HuH-7 (cell line): ENCODE measurements around the gene RASGRP2.

Source experiments
- DNase-seq: peaks from one replicate; pipeline ENCODE4 v3.0.0; 2011; ENCODE audit warnings: low spot score

The RASGRP2 gene

DNA sequence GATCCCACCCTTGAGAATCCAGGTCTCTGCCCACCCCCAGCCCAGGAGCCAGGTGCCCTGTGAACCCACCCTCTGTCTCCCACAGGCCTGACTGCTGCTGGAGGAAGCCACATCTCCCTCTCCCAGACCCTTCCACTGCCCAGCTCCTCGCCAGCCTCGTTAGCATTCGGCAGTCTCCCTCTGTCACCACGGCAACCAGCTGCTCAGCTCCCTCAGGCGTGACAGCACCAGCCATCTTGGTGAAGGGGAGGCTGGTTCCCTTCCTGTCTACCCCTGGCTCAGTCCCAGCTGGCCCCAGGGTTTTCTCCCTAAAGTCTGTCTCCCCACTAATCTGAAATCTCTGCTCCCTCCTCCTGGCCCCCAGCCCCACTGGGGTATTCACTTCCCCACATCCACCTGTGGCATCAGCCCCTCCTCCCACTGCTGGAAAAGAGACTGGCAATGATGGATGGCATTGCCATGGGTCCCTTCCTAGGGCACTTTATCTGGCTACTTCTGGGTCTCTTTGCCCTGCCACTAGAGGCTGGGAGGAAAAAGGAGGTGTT lies 49.0 kb downstream of the RASGRP2 start:
- no peak for DNase-seq

DNA sequence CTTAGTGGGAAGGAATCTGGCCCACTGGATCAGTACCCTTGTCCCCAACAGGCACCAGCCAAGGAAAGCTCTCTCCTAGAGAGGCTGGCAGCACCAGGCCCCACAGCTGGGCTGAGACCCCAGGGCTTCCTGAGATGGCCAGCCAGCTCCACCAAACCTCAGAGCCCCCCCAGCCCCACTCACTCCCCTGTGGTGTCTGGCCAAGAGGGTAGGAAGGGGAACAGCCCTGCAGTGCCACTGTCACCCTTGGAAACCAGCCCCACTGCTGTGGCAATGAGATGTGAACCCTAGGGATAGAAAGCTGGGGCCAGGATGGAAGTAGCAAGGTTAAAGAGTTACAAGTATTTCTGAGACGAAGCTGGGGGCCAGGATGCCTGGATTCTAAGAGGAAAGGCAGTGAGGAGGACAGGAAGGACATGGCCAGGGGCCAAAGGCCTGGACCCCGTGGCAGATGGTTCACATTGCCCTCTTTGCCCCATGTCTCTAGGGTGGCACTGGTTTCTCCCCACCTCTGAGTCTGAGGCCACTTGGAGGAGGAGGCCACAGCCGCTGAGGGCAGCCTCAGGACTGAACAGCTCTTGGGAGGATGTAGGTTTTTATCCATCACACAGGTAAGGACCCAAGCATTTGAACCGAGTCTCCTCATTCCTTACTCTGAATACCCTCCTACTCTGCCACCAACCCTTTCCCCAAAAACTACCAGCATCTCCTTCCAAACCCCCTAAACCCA lies 49.8 kb downstream of the RASGRP2 start:
- no peak for DNase-seq

- no peak for DNase-seq
These were observed 51.1 kb downstream of the RASGRP2 start for GRCh38 chr11:64692764-64693331.

- no peak for DNase-seq
These were observed 52.4 kb downstream of the RASGRP2 start for GRCh38 chr11:64691543-64691942.

- DNase-seq: no peak
These were observed 53.7 kb downstream of the RASGRP2 start for GRCh38 chr11:64690235-64690634.

- peak; percentile 70 for DNase-seq
These were observed 55.4 kb downstream of the RASGRP2 start for GRCh38 chr11:64688534-64688982.

DNA sequence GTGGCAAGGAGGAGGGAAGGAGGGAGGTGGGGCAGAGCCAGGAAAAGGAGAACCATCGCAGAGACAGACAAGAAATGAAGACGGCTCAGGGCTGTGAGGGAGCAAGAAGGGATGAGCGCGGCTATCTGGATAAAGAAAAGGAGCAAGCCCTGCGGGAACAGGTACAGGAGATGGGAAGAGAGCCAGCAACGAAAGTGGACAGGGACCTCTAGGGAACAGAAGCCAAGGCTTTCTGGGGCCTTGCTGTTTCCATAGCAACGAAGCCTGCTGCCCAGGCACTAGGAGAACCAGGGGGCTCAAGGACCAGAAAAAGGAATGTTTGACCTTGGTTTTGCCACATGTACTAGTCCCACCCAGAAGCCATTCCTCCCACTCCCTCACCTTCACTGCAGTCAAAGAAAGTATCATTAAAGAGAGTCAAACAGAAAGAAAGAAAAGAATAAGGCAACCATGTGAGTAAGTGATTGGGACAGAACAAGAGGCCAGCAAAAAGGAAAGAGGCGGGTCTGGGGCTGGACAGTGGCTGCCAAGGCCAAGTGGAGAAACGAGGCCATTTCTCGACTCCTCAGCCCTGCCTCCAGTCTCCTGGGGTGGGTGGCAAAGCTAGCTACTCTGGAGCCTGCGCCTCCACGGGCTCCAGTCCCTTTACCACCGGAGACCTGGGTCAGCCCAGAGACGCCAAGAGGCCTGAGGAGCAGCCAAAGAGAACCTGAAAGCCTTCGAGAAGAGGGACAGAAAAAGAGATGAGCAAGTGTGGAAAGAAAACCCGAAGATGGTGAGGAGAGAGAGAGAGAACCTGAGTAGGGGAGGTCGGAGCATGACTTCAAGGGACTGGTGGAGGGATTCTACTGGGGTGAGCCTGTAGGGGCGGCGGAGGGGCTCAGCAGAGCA lies 56.1 kb downstream of the RASGRP2 start:
- no peak for DNase-seq

- DNase-seq: no peak
These were observed 56.7 kb downstream of the RASGRP2 start for GRCh38 chr11:64687204-64687603.

DNA sequence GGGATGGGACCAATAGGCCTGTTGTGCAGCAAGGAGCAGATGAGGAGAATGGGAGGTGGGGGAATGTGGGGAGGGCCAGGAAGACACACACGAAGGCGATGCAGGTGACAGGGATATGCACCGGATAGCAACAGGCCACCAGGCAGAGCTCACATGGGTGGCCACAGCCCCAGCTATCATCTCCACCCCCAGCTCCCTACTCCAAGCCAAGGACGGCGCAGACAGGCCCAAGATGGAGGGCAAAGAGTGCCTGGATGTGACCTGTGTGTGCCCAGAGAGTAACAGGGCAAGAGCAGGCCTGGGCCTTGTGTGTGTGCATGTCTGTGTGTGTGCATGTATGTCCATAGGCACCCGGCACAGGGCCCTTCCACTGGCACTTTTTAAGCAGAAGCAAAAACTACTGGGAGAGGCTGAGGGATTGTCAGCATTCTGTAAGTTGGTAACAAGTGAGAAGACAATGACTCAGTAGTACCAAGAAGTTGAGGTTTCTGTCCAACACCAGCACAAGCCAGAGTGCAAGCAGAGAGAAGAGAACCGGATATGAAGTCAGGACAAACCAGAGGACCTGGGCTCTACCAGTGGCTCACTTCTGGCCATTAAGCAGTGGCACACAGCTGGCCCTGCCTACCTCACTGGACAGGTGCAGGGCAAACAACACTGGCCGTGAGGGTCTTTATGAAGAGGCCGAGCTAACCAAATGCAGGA lies 57.3 kb downstream of the RASGRP2 start:
- no peak for DNase-seq

GRCh38 chr11:64685536-64685935 lies 58.4 kb downstream of the RASGRP2 start:
- no peak for DNase-seq

DNA sequence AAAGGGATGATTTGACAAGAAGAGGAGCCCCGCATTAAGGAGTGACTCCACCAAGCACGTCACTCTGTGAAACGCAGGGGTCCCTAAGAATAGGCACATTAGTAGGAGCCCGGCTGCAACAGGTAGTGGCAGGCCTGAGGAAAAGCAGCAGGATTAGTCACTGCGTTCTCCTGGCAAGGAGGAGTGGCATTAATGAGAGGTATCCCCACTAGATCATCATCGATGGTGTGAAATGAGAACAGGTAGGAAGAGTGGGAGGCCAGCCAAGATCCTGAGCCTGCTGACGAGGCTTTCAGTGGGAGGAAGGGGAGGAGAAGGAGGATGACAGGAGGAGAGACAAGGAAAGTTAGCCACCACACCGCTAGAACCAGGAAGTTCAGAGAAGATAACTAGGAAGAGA lies 59.6 kb downstream of the RASGRP2 start:
- no peak for DNase-seq

DNA sequence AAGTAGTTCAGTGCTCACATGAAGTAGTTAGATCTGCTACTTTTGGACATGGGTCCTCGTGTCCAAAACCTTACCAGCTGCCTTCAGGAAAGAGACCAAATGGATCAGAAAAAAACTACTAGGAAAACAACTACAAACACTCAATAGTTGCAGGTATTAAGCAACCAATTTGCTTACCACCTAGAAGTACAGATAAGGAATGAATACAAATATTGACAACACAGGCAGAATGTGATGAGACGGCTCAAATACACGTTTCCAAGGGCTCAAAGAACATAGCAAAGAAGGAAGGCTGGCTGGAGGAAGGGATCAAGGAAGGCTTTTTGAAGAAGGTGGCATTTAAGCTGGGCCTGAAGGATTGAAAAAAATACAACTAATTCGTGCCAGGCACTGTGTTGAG lies 62.8 kb downstream of the RASGRP2 start:
- peak; percentile 18 for DNase-seq

GRCh38 chr11:64679846-64680245 lies 64.1 kb downstream of the RASGRP2 start:
- DNase-seq: no peak

DNA sequence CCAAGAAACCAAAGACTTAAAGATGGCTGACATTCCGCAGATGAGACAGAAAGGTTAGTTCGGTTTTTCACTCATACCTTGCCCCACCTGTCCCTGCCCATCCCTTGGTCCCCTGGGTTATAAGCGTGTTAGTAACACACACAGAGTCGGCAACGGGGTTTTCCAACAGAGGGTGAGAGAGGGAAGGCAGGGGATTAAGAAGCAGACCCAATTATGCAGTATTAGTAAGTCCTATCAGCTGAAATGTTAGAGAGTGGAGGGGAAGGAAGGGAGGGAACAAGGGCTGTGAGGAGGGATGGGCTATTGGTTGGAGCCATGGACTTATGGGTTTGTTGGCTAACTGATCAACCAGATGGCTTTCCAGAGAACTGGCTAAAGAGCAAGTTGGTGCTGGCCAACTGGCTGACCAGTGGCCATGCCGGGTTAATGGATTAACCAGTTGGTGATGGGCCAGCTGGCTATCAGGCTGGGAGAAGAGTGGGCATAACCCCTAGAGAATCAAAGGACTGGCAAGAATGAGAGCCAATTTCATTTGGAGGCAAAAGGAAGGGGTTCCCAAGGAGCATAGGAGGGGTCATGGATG lies 66.4 kb downstream of the RASGRP2 start:
- no peak for DNase-seq
